GM18520 (cell line): Measurements from ENCODE around the gene ENDOD1.
"Not testable (repeated sequence)": the region's sequence is repeated elsewhere in the genome, so short reads cannot be mapped to it uniquely, and the experiment has no call there.

Experiments used
- ATAC-seq: cut with Tn5 transposase; IDR thresholded peaks from one replicate; pipeline ENCODE4 v1.9.1; 2021; ENCODE audit not compliant: unreplicated experiment

ENDOD1 gene, protein sequence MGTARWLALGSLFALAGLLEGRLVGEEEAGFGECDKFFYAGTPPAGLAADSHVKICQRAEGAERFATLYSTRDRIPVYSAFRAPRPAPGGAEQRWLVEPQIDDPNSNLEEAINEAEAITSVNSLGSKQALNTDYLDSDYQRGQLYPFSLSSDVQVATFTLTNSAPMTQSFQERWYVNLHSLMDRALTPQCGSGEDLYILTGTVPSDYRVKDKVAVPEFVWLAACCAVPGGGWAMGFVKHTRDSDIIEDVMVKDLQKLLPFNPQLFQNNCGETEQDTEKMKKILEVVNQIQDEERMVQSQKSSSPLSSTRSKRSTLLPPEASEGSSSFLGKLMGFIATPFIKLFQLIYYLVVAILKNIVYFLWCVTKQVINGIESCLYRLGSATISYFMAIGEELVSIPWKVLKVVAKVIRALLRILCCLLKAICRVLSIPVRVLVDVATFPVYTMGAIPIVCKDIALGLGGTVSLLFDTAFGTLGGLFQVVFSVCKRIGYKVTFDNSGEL

DNA sequence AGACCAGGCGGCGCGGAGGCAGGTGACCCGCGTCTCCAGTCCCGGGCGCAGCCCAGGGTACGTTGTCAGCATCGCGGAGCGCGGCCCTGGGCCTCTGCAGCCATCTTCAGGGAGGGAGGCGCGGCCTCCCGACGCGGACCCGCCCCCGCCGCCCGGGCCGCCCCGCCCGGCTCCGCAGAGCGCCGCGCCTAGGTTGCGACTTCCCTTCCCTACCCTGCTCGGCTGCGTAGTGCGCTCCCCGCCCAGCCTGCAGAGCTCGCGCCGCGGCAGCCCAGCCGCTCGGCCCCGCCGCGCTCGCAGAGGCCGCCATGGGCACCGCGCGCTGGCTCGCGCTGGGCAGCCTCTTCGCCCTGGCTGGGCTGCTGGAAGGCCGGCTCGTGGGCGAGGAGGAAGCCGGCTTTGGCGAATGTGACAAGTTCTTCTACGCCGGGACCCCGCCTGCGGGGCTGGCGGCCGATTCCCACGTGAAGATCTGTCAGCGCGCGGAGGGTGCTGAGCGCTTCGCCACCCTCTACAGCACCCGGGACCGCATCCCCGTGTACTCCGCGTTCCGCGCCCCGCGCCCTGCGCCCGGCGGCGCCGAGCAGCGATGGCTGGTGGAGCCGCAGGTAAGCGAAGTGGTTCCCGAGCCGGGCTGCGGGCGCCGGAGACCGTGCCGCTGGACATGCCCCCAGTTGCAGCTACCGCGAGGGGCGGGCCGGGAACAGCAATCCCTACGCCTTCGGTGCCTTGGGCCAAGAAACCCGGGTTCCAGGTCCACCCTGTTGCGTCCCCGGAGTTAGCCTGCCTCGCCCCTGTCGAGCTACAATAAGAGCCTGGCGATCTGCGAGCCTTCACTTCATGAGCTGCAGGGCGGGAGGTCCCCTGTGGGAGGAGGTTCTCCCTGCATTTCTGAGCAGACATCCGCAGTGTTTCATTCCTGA lies at the start of gene ENDOD1:
Gene ENDOD1 (plus strand): TSS at position 227 of the 923 bp plus-strand sequence. CDS start 82 bp downstream, at position 309.
- ATAC-seq: peak; percentile 84

- ATAC-seq: no peak
Measured at GRCh38 chr11:95042239-95042638, 47.4 kb upstream of the ENDOD1 start.

- ATAC-seq: no peak
Measured at GRCh38 chr11:95042906-95043305, 46.7 kb upstream of the ENDOD1 start.

GRCh38 chr11:95044010-95044409 lies 45.6 kb upstream of the ENDOD1 start:
- ATAC-seq: no peak

DNA sequence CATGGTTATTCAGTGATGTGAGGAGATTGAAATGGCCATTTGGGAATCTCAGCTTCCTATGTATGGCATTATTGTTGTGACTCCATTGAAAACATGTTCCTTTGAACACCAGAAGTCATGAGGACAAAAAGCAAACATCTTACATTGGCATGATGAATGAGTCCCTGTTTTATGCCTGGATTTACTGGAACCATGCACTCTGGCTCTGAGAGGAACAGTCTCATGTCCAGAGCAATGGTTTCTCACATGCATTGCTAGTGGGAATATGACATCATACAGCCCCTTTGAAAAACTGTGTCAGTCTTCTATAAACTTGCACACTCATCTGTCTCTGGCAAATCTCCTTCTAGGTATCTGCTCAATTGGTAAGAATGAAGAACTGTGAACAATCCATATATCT lies 43.8 kb upstream of the ENDOD1 start:
- ATAC-seq: no peak

DNA sequence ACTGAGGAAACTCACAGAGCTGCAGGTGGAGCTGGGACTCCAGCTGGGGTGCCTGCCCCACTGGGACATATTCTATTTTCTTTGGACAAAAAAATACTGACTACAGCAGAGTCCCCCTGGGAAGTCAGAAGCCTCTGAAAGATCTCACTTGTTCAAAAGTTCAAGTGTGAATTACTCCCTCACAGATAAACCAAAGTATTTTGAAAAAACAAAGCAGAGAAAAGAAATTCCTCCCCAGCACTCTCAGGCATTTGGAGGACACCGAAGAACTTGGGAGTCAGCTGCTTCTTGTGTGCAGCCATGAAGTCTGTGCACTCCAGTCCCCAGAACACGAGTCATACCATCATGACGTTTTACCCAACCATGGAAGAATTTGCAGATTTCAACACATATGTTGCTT lies 40.5 kb upstream of the ENDOD1 start, which contains the start of gene KDM4F:
Gene KDM4F (plus strand): TSS at position 301 of the 400 bp plus-strand sequence.
- ATAC-seq: not testable (repeated sequence)

GRCh38 chr11:95050595-95051202 lies 38.9 kb upstream of the ENDOD1 start:
- ATAC-seq: no peak

- ATAC-seq: no peak
Measured at GRCh38 chr11:95054356-95054755, 35.3 kb upstream of the ENDOD1 start.

- peak; percentile 98 for ATAC-seq
Measured at GRCh38 chr11:95055283-95055897, 34.3 kb upstream of the ENDOD1 start.

- ATAC-seq: no peak
Measured at GRCh38 chr11:95057959-95058358, 31.7 kb upstream of the ENDOD1 start.

- no peak for ATAC-seq
Measured at GRCh38 chr11:95058621-95059020, 31.0 kb upstream of the ENDOD1 start.

GRCh38 chr11:95059046-95059445 lies 30.6 kb upstream of the ENDOD1 start:
- no peak for ATAC-seq

- ATAC-seq: no peak
Measured at GRCh38 chr11:95065336-95065735, 24.3 kb upstream of the ENDOD1 start.

DNA sequence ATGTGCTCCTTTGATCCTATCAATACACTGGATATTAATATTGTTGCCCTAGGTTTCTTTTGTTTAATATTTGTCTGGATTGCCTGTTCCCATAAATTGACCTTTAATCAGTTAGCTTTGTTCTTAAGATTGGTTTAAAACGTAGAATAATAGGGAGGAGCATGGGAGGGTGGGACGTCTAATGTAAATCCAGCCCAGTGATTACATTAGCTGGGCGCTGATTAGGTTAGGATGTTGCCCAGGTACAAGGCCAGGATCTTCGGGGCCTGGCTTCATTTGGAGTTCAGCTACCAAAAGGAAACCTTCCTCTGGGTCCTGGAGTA lies 23.0 kb upstream of the ENDOD1 start, which contains the start of gene SRSF8:
Gene SRSF8 (plus strand): TSS at position 204 of the 323 bp plus-strand sequence. CDS start 308 bp downstream, outside the sequence.
- ATAC-seq: peak; percentile 20

GRCh38 chr11:95067039-95067840 lies 22.4 kb upstream of the ENDOD1 start:
- peak; percentile 41 for ATAC-seq

DNA sequence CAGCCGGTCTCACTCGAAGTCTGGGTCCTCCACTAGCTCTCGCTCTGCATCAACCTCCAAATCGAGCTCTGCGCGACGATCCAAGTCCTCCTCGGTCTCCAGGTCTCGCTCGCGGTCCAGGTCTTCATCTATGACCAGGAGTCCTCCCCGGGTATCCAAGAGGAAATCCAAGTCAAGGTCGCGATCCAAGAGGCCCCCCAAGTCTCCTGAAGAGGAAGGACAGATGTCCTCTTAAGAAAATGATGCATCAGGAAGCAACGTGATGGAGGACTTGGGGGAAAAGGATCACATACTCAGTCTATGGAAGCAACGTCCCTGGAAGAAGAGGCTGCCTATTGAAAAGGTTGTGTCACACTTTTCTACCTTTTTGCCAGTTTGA lies 21.8 kb upstream of the ENDOD1 start:
- ATAC-seq: no peak

DNA sequence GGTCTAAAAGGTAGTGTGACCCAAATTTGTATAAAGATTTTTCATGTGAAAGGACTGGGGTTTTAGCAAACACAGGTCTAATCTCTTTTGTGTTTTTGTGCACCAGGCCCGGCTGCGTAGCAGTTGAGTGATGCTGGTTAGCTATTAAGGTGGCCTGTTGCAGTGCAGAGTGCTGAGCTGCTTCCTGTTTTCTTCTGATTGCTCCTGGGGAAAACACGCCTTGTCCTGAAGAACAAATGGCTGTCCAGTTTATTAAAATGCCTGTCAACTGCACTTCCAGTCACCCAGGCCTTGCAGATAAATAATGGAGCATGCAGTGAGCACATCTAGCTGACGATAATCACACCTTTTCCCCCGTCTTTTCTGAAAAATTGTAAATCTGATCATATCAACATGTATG lies 21.1 kb upstream of the ENDOD1 start:
- peak; percentile 54 for ATAC-seq

DNA sequence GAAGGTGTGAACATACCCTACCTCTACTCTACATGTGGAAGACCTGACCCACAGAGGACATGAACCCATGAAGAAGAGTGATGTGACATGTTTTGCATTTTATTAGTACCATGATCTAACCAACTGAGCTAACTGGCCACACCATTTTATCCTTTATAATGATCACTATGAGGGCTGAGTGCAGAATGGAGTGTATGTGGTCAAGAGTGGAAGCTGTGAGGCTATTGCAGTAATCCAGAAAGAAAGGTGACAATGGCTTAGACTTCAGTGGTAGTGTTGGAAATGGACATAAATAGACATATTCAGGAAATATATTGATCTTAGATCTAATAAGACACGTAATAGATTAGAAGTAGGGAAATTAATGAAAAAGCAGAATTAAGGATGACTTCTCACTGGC lies 19.2 kb upstream of the ENDOD1 start:
- no peak for ATAC-seq

DNA sequence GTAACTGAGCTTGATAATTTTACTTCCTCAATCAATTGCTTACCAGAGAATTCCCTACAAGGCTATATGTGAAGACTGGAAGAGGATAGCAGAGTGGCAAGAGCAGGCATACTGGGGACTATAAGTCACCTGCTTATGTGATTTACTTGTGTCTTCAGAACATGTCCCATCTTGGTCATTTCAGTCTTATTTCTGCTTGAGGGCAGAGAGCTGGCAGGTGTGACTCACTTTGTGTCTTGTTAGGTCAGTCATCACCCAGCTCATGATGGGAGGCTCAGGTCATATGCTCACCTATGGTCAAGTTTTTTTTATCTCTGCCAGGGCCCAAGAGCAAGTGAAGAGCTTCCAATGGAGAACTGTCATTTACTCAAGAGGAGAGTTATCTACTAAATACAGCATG lies 16.7 kb upstream of the ENDOD1 start:
- ATAC-seq: no peak
